ENCODE results near the gene MMP24.
"Not testable (repeated sequence)": the region's sequence is repeated elsewhere in the genome, so short reads cannot be mapped to it uniquely, and the experiment has no call there.

Gene MMP24

GRCh38 chr20:35187584-35188190 lies 38.8 kb upstream of the MMP24 start:
- DNase-seq = no peak
- TF ChIP-seq CTCF (IDR thresholded peaks at IDR 0.05) = no peak
- intact Hi-C loops (cut with DNase I; ENCODE audit: low total_unique reads) = no loop called here
- Histone ChIP-seq H3K27ac (no peak overlapping the region), H3K36me3 (peaks cover 0 to 5% (median 4%) of the 10 kb centered on the region in 3 donors), H3K9me3 (no peaks in the 10 kb centered on the region), H3K27me3 (no peaks in the 10 kb centered on the region), H3K4me3 (no peak overlapping the region), H3K4me1 (no peaks in the 10 kb centered on the region)

- H3K27me3 ChIP-seq; intact Hi-C loops (cut with DNase I; ENCODE audit: low total_unique reads); H3K4me1 ChIP-seq; H3K9me3 ChIP-seq; H3K36me3 ChIP-seq; DNase-seq; H3K27ac ChIP-seq; H3K4me3 ChIP-seq: not testable (repeated sequence)
These were observed 37.3 kb upstream of the MMP24 start for GRCh38 chr20:35189223-35189622.

GRCh38 chr20:35190556-35190955 lies 35.9 kb upstream of the MMP24 start:
- intact Hi-C loops (cut with DNase I; ENCODE audit: low total_unique reads) = loop anchor here (5.0 to 10.0 kb wide), 2 partner anchors 346 to 1242 kb away; no protein-coding TSS in a partner anchor
- H3K27ac ChIP-seq = no peak overlapping the region
- H3K9me3 ChIP-seq = no peaks in the 10 kb centered on the region
- no peak for TF ChIP-seq CTCF (IDR thresholded peaks at IDR 0.05)
- H3K36me3 ChIP-seq = peaks cover 0 to 5% (median 0%) of the 10 kb centered on the region in 3 donors
- H3K4me1 ChIP-seq = no peaks in the 10 kb centered on the region
- H3K4me3 ChIP-seq = no peak overlapping the region
- no peak for DNase-seq
- no peaks in the 10 kb centered on the region for H3K27me3 ChIP-seq

GRCh38 chr20:35191419-35192117 lies 34.9 kb upstream of the MMP24 start:
- TF ChIP-seq CTCF (IDR thresholded peaks at IDR 0.05) = no peak
- no peak for DNase-seq
- Histone ChIP-seq H3K36me3 (peaks cover 0 to 5% (median 0%) of the 10 kb centered on the region in 3 donors), H3K27ac (no peak overlapping the region), H3K4me3 (no peak overlapping the region), H3K4me1 (no peaks in the 10 kb centered on the region), H3K27me3 (no peaks in the 10 kb centered on the region), H3K9me3 (no peaks in the 10 kb centered on the region)
- intact Hi-C loops (cut with DNase I; ENCODE audit: low total_unique reads) = loop anchor here (5.0 to 10.0 kb wide), 2 partner anchors 347 to 1241 kb away; no protein-coding TSS in a partner anchor

- DNase-seq = no peak
- Histone ChIP-seq H3K9me3 (no peaks in the 10 kb centered on the region), H3K36me3 (peaks cover 0 to 5% (median 1%) of the 10 kb centered on the region in 3 donors), H3K27ac (no peak overlapping the region), H3K27me3 (no peaks in the 10 kb centered on the region), H3K4me1 (no peaks in the 10 kb centered on the region), H3K4me3 (no peak overlapping the region)
- intact Hi-C loops (cut with DNase I; ENCODE audit: low total_unique reads) = loop anchor here (5.0 to 10.0 kb wide), 2 partner anchors 347 to 1240 kb away; no protein-coding TSS in a partner anchor
- TF ChIP-seq CTCF (IDR thresholded peaks at IDR 0.05) = no peak
These were observed 34.2 kb upstream of the MMP24 start for GRCh38 chr20:35192118-35192872.

- intact Hi-C loops (cut with DNase I; ENCODE audit: low total_unique reads) = loop anchor here (5.0 to 10.0 kb wide), 2 partner anchors 348 to 1239 kb away; no protein-coding TSS in a partner anchor
- H3K27ac ChIP-seq, H3K4me1 ChIP-seq, H3K9me3 ChIP-seq, H3K4me3 ChIP-seq, H3K27me3 ChIP-seq, H3K36me3 ChIP-seq, DNase-seq: not testable (repeated sequence)
These were observed 33.3 kb upstream of the MMP24 start for GRCh38 chr20:35193031-35193791.

Measured in tibial artery (tissue), 4 donors.